Omental fat pad (tissue), 4 donors: ENCODE data around the gene INPP4B. TPM values are rescaled to one million over a fixed set of nuclear protein-coding genes. Genes with fewer than 3 reads are reported as not detected.

Experiments used
- ATAC-seq: fragments of 150-250 bp; one replicate; pipeline ENCODE4 v1.9.1; 2016; ENCODE audit warnings: mild to moderate bottlenecking, moderate library complexity; ENCODE audit not compliant: low FRiP score
- DNase-seq: peaks from one replicate; pipeline ENCODE4 v3.0.0-alpha.2; 2019; ENCODE audit warnings: low spot score
- CTCF ChIP-seq, 3 donors: fragments of 450-650 bp; IDR thresholded peaks; one replicate each; pipeline ENCODE4 v1.5.1; 2016 to 2017; ENCODE audit warnings: antibody characterized with exemption in 3 of 3, mild to moderate bottlenecking in 3 of 3, moderate library complexity in 2 of 3
- total RNA-seq, 4 donors: library from RNA; depleted of rRNA; stranded (reverse); fragments of >200 nt; gene quantifications; one replicate each; pipeline ENCODE4 v1.1.0, GENCODE V29; 2016

INPP4B gene
- 10 to 100 TPM in 3 of 4 donors, 1 to 10 TPM in 1; 6.6 to 54.2 (median 14.2) TPM for total RNA-seq

GRCh38 chr4:142846108-142846728 lies at the start of gene INPP4B:
Gene INPP4B, minus strand, starts transcription at chr4:142846301.
- DNase-seq (no peak), ATAC-seq (peak; percentile 58)
- no peak for TF ChIP-seq CTCF (IDR thresholded peaks at IDR 0.05)

- DNase-seq: no peak
- no peak for TF ChIP-seq CTCF (IDR thresholded peaks at IDR 0.05)
- no peak for ATAC-seq
Observed at GRCh38 chr4:142893012-142893411, 46.9 kb upstream of the INPP4B start.

- ATAC-seq (no peak), DNase-seq (no peak)
- TF ChIP-seq CTCF (IDR thresholded peaks at IDR 0.05): no peak
Observed at GRCh38 chr4:142886566-142886965, 40.5 kb upstream of the INPP4B start.

GRCh38 chr4:142883040-142883832 lies 37.1 kb upstream of the INPP4B start:
- no peak for TF ChIP-seq CTCF (IDR thresholded peaks at IDR 0.05)
- ATAC-seq (no peak), DNase-seq (no peak)

GRCh38 chr4:142882159-142882558 lies 36.1 kb upstream of the INPP4B start:
- no peak for TF ChIP-seq CTCF (IDR thresholded peaks at IDR 0.05)
- DNase-seq (no peak), ATAC-seq (no peak)

GRCh38 chr4:142881331-142881730 lies 35.2 kb upstream of the INPP4B start:
- ATAC-seq: no peak
- no peak for TF ChIP-seq CTCF (IDR thresholded peaks at IDR 0.05)
- no peak for DNase-seq

- ATAC-seq: no peak
Observed at GRCh38 chr4:142875117-142875516, 29.0 kb upstream of the INPP4B start.

More at GRCh38 chr4:142875117-142875516, 29.0 kb upstream of the INPP4B start:
- no peak for TF ChIP-seq CTCF (IDR thresholded peaks at IDR 0.05)
- DNase-seq: no peak
